Transverse colon (tissue), 4 donors: Measurements from ENCODE around the gene HSPA1L.

ENCODE experiments used
- EP300 ChIP-seq: sonication (generic); formaldehyde crosslinking; IDR thresholded peaks from one replicate; pipeline ENCODE4 v1.6.1; 2017; ENCODE audit warnings: antibody characterized with exemption, low read depth
- POLR2A ChIP-seq: fragments of 450-650 bp; IDR thresholded peaks from one replicate; pipeline ENCODE4 v1.6.1; 2016; ENCODE audit warnings: antibody characterized with exemption, mild to moderate bottlenecking, moderate library complexity
- POLR2AphosphoS5 ChIP-seq, 3 donors: sonication (generic); formaldehyde crosslinking; IDR thresholded peaks; one replicate each; pipeline ENCODE4 v1.6.1; 2016; ENCODE audit warnings: antibody characterized with exemption in 3 of 3
- TF ChIP-seq, protein P1 (sequence below), 5 experiments: fragments of 200-600 bp in 3 of 5; fragments of 450-650 bp in 2 of 5; sonication (generic) in 3 of 5; IDR thresholded peaks; 1 replicate in 2 of 5; 2 replicates in 3 of 5; pipeline ENCODE4 v1.5.1; 2016 to 2017; ENCODE audit warnings: antibody characterized with exemption in 5 of 5, inconsistent platforms in 3 of 5, mild to moderate bottlenecking in 2 of 5, moderate library complexity in 1 of 5

- TF ChIP-seq, protein P1, sequence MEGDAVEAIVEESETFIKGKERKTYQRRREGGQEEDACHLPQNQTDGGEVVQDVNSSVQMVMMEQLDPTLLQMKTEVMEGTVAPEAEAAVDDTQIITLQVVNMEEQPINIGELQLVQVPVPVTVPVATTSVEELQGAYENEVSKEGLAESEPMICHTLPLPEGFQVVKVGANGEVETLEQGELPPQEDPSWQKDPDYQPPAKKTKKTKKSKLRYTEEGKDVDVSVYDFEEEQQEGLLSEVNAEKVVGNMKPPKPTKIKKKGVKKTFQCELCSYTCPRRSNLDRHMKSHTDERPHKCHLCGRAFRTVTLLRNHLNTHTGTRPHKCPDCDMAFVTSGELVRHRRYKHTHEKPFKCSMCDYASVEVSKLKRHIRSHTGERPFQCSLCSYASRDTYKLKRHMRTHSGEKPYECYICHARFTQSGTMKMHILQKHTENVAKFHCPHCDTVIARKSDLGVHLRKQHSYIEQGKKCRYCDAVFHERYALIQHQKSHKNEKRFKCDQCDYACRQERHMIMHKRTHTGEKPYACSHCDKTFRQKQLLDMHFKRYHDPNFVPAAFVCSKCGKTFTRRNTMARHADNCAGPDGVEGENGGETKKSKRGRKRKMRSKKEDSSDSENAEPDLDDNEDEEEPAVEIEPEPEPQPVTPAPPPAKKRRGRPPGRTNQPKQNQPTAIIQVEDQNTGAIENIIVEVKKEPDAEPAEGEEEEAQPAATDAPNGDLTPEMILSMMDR (IDR thresholded peaks at IDR 0.05): no peak
- TF ChIP-seq POLR2A: no peak
- no peak for TF ChIP-seq EP300
- no peak for TF ChIP-seq POLR2AphosphoS5 (IDR thresholded peaks at IDR 0.05)
These were observed 54.3 kb downstream of the HSPA1L start for GRCh38 chr6:31760790-31761189.
